Measurements from ENCODE around the gene GPSM3. TPM values are rescaled to one million over a fixed set of nuclear protein-coding genes. Genes with fewer than 3 reads are reported as not detected.

Gene GPSM3
- total RNA-seq, 1 experiment from 2014 or later: 11.8 TPM

DNA sequence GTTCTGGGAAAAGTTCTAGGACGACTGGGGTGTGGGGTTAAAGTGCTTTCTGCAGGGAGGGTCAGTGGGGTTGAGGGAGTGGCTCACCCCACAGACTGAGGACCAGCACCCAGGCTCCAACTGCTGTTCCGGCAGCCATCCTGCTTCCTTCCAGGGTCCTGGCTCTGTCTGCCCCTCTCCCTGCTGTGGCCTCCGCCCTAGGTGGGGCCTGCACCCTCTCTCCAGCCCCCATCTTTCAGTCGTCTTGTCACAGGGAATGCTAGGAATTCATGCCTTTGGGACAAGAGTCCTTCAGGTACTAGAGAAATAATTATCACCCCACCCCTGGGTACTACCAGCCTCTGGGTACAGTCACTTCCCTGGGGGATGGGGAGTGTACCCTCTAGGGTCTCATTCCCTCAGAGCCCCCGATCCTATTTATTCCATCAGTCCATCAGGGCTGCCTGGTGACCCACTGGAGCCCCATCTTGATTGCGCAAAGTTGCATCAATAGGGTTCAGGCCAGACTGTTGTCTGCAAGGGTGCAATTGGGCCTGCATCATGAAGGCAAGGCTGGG, 8.3 kb downstream of the GPSM3 start, which contains the start of gene AGER:
TSS of gene AGER (minus strand) at position 170 of the 557 bp plus-strand sequence. CDS start at position 139, 31 bp downstream.
- H3K9me3 Mint-ChIP-seq: no peaks in the 10 kb centered on the region; a peak in 1 of 5 replicates
- no peak within 1 kb of the TSS for H3K18ac ChIP-seq (ENCODE audit: insufficient read length, low read depth, low read length)
- no peak for DNase-seq
- H3K27me3 ChIP-seq (ENCODE audit: insufficient read depth, low read length): no peaks in the 10 kb centered on the region
- no peaks in the 10 kb centered on the region for H3K4me1 ChIP-seq (ENCODE audit: insufficient read depth, low read length)
- no peak within 1 kb of the TSS for H3T11ph ChIP-seq (ENCODE audit: low read length)
- H2AFZ ChIP-seq (ENCODE audit: low read length): no peak within 1 kb of the TSS
- H4K20me1 ChIP-seq (ENCODE audit: control insufficient read depth, insufficient read depth, insufficient read length): no peaks in the 10 kb centered on the region
- H3K79me1 ChIP-seq (ENCODE audit: insufficient read depth, low read depth, low read length, poor library complexity, severe bottlenecking): no peaks in the 10 kb centered on the region
- no peak within 1 kb of the TSS for H4K8ac ChIP-seq (replicated peaks; ENCODE audit: insufficient read length, low read depth, low read length)
- no peak within 1 kb of the TSS for H4K91ac ChIP-seq (ENCODE audit: insufficient read length, low read depth, low read length)
- H3K4me3 Mint-ChIP-seq: no peak within 1 kb of the TSS
- H3K23me2 ChIP-seq (ENCODE audit: insufficient read length, low read depth, low read length, poor library complexity, severe bottlenecking): peaks cover 2% of the 10 kb centered on the region
- no peak within 1 kb of the TSS for H2BK120ac ChIP-seq (ENCODE audit: low read depth, low read length, poor library complexity, severe bottlenecking)
- no peaks in the 10 kb centered on the region for H3K9me3 ChIP-seq (ENCODE audit: control insufficient read depth, low read depth, low read length)
- peaks cover 3% of the 10 kb centered on the region; the same call in 1 of the 2 replicates for H3K79me2 ChIP-seq (ENCODE audit: insufficient read depth, low read length)
- no peak within 1 kb of the TSS for H3K56ac ChIP-seq (ENCODE audit: insufficient read length, low read depth, low read length)
- H2BK20ac ChIP-seq (ENCODE audit: low read depth, low read length, poor library complexity, severe bottlenecking): no peak within 1 kb of the TSS
- no peak within 1 kb of the TSS for H3K27ac ChIP-seq (ENCODE audit: insufficient read length, low read depth, low read length)
- no peak within 1 kb of the TSS for H3K14ac ChIP-seq (ENCODE audit: insufficient read depth, low read length)
- H2BK15ac ChIP-seq (ENCODE audit: low read depth, low read length): no peak within 1 kb of the TSS
- peak within 1 kb of the TSS in 1 of 3 experiments; percentile 19; a peak in 2 of 7 replicates for H3K27ac Mint-ChIP-seq
- no peak within 1 kb of the TSS for H3K9ac ChIP-seq (ENCODE audit: extremely low read depth, insufficient read length, low read length)
- H2BK12ac ChIP-seq (ENCODE audit: insufficient read length, low read depth, low read length): no peak within 1 kb of the TSS
- H2BK5ac ChIP-seq (ENCODE audit: insufficient read length, low read length): no peak within 1 kb of the TSS
- H3K4ac ChIP-seq (ENCODE audit: low read depth, low read length): no peak within 1 kb of the TSS
- no peaks in the 10 kb centered on the region; the same call in 1 of the 2 replicates for H3K27me3 Mint-ChIP-seq (ENCODE audit: low read depth)
- H3K4me1 Mint-ChIP-seq: peaks cover 18 to 32% of the 10 kb centered on the region in 2 experiments
- H4K5ac ChIP-seq (ENCODE audit: insufficient read length, low read depth, low read length): no peak within 1 kb of the TSS
- H3K36me3 Mint-ChIP-seq (ENCODE audit: insufficient read depth in 1 of 3, low read depth in 3 of 3): peaks cover 31 to 83% (median 70%) of the 10 kb centered on the region in 3 experiments
- TF ChIP-seq CTCF (conservative IDR thresholded peaks at IDR 0.05): no peak
- H3K23ac ChIP-seq (ENCODE audit: insufficient read length, low read depth, low read length): no peak within 1 kb of the TSS
- WGBS (ENCODE audit: extremely low coverage, insufficient read length, low lambda C conversion rate): no CpG with 5 or more reads among the region's 6 CpGs
- H2AK5ac ChIP-seq (ENCODE audit: insufficient read length, low read length): no peak within 1 kb of the TSS
- H3K4me2 ChIP-seq (ENCODE audit: insufficient read depth, insufficient read length, low read length): no peak within 1 kb of the TSS

All from H9 (cell line).